SK-N-SH (cell line): ENCODE measurements around the gene SLC7A1. TPM values are rescaled to one million over a fixed set of nuclear protein-coding genes. Genes with fewer than 3 reads are reported as not detected.
A peak's percentile ranks its signal among the peaks of the same experiment; 100 is the strongest.

ENCODE experiments used
- CTCF ChIA-PET: fragments of 300-600, 350-600 bp; formaldehyde crosslinking; extraction: SDS; loops from one replicate; lab custom pipeline; 2021; lab: Yijun Ruan, JAX
- POLR2A ChIA-PET: fragments of 350-600 bp; sonication (Branson Sonifier 250); formaldehyde crosslinking; extraction: SDS; loops from one replicate; lab custom pipeline; 2020; ENCODE audit warnings: antibody characterized with exemption, inconsistent platforms; lab: Yijun Ruan, JAX
- DNase-seq: peaks from one replicate; pipeline ENCODE4 v3.0.0; 2012
- H2AFZ ChIP-seq: fragments of 200-600 bp; sonication (generic); 2 replicates; pipeline ENCODE4 v1.8.1; 2016; ENCODE audit warnings: antibody characterized with exemption, mild to moderate bottlenecking, low read depth
- H3F3A ChIP-seq: fragments of 200-600 bp; sonication (generic); replicated peaks from 2 replicates; pipeline ENCODE3; 2016; ENCODE audit warnings: antibody characterized with exemption, mild to moderate bottlenecking; ENCODE audit not compliant: insufficient read depth
- H3K27ac ChIP-seq, 2 experiments: fragments of 200-500 bp in 1 of 2; fragments of 200-600 bp in 1 of 2; sonication (Bioruptor generic) in 1 of 2; sonication (generic), shearing (Covaris generic) in 1 of 2; 2 replicates each; pipeline versions ENCODE4 v1.5.1 to v1.6.1; 2014 to 2016; ENCODE audit warnings: low read depth in 2 of 2, inconsistent platforms in 1 of 2, low read length in 1 of 2, mild to moderate bottlenecking in 1 of 2, mixed read lengths in 1 of 2
- H3K27me3 ChIP-seq: fragments of 200-600 bp; sonication (generic), shearing (Covaris generic); 2 replicates; pipeline ENCODE4 v1.6.1; 2016; ENCODE audit warnings: mixed run types; ENCODE audit not compliant: insufficient read depth
- H3K36me3 ChIP-seq, 2 experiments: fragments of 200-500 bp in 1 of 2; fragments of 200-600 bp in 1 of 2; sonication (Bioruptor generic) in 1 of 2; sonication (generic) in 1 of 2; replicated peaks in 1 of 2; 2 replicates each; pipeline versions ENCODE3 to v1.5.1; 2014 to 2016; ENCODE audit warnings: low read length in 1 of 2, mild to moderate bottlenecking in 1 of 2; ENCODE audit not compliant: insufficient read depth in 2 of 2, control insufficient read depth in 1 of 2
- H3K4me1 ChIP-seq, 2 experiments: fragments of 200-500 bp in 1 of 2; fragments of 200-600 bp in 1 of 2; sonication (Bioruptor generic) in 1 of 2; sonication (generic), shearing (Covaris generic) in 1 of 2; 2 replicates each; pipeline versions ENCODE4 v1.5.1 to v1.6.1; 2014 to 2016; ENCODE audit warnings: low read depth in 1 of 2, low read length in 1 of 2, mixed run types in 1 of 2; ENCODE audit not compliant: insufficient read depth in 2 of 2, control insufficient read depth in 1 of 2
- H3K4me2 ChIP-seq: fragments of 200-600 bp; sonication (generic), shearing (Covaris generic); 2 replicates; pipeline ENCODE4 v1.6.1; 2017; ENCODE audit warnings: mixed run types
- H3K4me3 ChIP-seq, 2 experiments: fragments of 200-500 bp in 1 of 2; fragments of 200-600 bp in 1 of 2; sonication (Bioruptor generic) in 1 of 2; sonication (generic), shearing (Covaris generic) in 1 of 2; 2 replicates each; pipeline versions ENCODE4 v1.5.1 to v1.8.1; 2014 to 2016; ENCODE audit warnings: low read depth in 2 of 2, inconsistent platforms in 1 of 2, low read length in 1 of 2, mild to moderate bottlenecking in 1 of 2, mixed read lengths in 1 of 2, moderate library complexity in 1 of 2
- H3K79me2 ChIP-seq: fragments of 200-600 bp; sonication (generic); 2 replicates; pipeline ENCODE4 v1.8.1; 2017; ENCODE audit warnings: mild to moderate bottlenecking; ENCODE audit not compliant: insufficient read depth
- H3K9ac ChIP-seq: fragments of 200-600 bp; sonication (generic); 2 replicates; pipeline ENCODE4 v1.6.1; 2017; ENCODE audit warnings: mixed run types
- H3K9me2 ChIP-seq: fragments of 200-600 bp; sonication (generic); 2 replicates; pipeline ENCODE4 v1.6.1; 2017; ENCODE audit warnings: mixed run types
- H3K9me3 ChIP-seq: fragments of 200-600 bp; sonication (generic); 2 replicates; pipeline ENCODE4 v1.6.1; 2017; ENCODE audit warnings: mixed run types, mild to moderate bottlenecking, moderate library complexity
- H4K20me1 ChIP-seq: fragments of 200-600 bp; sonication (generic); 2 replicates; pipeline ENCODE4 v1.6.1; 2017; ENCODE audit warnings: mild to moderate bottlenecking, mixed run types; ENCODE audit not compliant: insufficient read depth
- CHD2 ChIP-seq: fragments of 150-350 bp; IDR thresholded peaks from 2 replicates; pipeline ENCODE4 v1.6.1; 2018; ENCODE audit warnings: low read length; ENCODE audit not compliant: partially characterized antibody
- CTCF ChIP-seq: fragments of 200-600 bp; sonication (generic); IDR thresholded peaks from 2 replicates; pipeline ENCODE4 v1.6.1; 2017; ENCODE audit warnings: antibody characterized with exemption, mild to moderate bottlenecking, moderate library complexity
- ELF1 ChIP-seq: IDR thresholded peaks from 2 replicates; pipeline ENCODE4 v1.4.0; 2012
- EP300 ChIP-seq, 2 experiments: IDR thresholded peaks; 2 replicates each; pipeline versions ENCODE4 v1.4.0 to v1.6.1; 2012; ENCODE audit warnings: borderline replicate concordance in 1 of 2, low read depth in 1 of 2, low read length in 1 of 2
- EZH2phosphoT487 ChIP-seq: fragments of 200-600 bp; sonication (generic); IDR thresholded peaks from 2 replicates; pipeline ENCODE4 v1.6.1; 2017; ENCODE audit warnings: low read depth, mixed run types, mild to moderate bottlenecking, antibody characterized with exemption, moderate library complexity, borderline replicate concordance
- FOXM1 ChIP-seq: IDR thresholded peaks from 2 replicates; pipeline ENCODE4 v1.4.0; 2012; ENCODE audit warnings: low read depth, mild to moderate bottlenecking
- GABPA ChIP-seq: IDR thresholded peaks from 2 replicates; pipeline ENCODE4 v1.4.0; 2012; ENCODE audit warnings: low read depth, mild to moderate bottlenecking
- GATA2 ChIP-seq: sonication (generic); formaldehyde crosslinking; IDR thresholded peaks from 2 replicates; pipeline ENCODE4 v1.5.0; 2020; ENCODE audit warnings: mild to moderate bottlenecking, missing genetic modification reagents
- JUND ChIP-seq: IDR thresholded peaks from 2 replicates; pipeline ENCODE4 v1.4.0; 2012
- MEF2A ChIP-seq: IDR thresholded peaks from 2 replicates; pipeline ENCODE4 v1.4.0; 2012; ENCODE audit warnings: low read depth, borderline replicate concordance
- MXI1 ChIP-seq: IDR thresholded peaks from 2 replicates; pipeline ENCODE4 v1.6.1; 2012; ENCODE audit warnings: mild to moderate bottlenecking, low read depth, low read length, improper control_type of control experiment
- NRF1 ChIP-seq: IDR thresholded peaks from 2 replicates; pipeline ENCODE4 v1.6.1; 2012; ENCODE audit warnings: low read depth, mild to moderate bottlenecking, low read length
- POLR2AphosphoS5 ChIP-seq: IDR thresholded peaks from 2 replicates; pipeline ENCODE4 v1.6.1; 2012; ENCODE audit warnings: low read depth, low read length
- RAD21 ChIP-seq: IDR thresholded peaks from 2 replicates; pipeline ENCODE4 v1.6.1; 2012; ENCODE audit warnings: mild to moderate bottlenecking, low read length
- REST ChIP-seq: IDR thresholded peaks from 2 replicates; pipeline ENCODE4 v1.6.1; 2012; ENCODE audit warnings: mild to moderate bottlenecking, low read depth, low read length, moderate library complexity
- RFX5 ChIP-seq: IDR thresholded peaks from 2 replicates; pipeline ENCODE4 v1.6.1; 2012; ENCODE audit warnings: mild to moderate bottlenecking, improper control_type of control experiment, low read length
- RXRA ChIP-seq: IDR thresholded peaks from 2 replicates; pipeline ENCODE4 v1.4.0; 2012; ENCODE audit warnings: low read depth, mild to moderate bottlenecking, borderline replicate concordance
- SMC3 ChIP-seq: IDR thresholded peaks from 2 replicates; pipeline ENCODE4 v1.6.1; 2012; ENCODE audit warnings: low read depth, low read length, improper control_type of control experiment
- TAF1 ChIP-seq: IDR thresholded peaks from 2 replicates; pipeline ENCODE4 v1.6.1; 2012; ENCODE audit warnings: low read depth, mild to moderate bottlenecking, low read length, moderate library complexity, borderline replicate concordance
- TEAD4 ChIP-seq: IDR thresholded peaks from 2 replicates; pipeline ENCODE4 v1.4.0; 2012; ENCODE audit warnings: mild to moderate bottlenecking, borderline replicate concordance; ENCODE audit not compliant: insufficient read depth
- WGBS: methylation state at CpG from one replicate; pipeline ENCODE4 v1.1.6; 2017; ENCODE audit warnings: low lambda C conversion rate; 5-methylcytosine and 5-hydroxymethylcytosine counted together
- polyA plus RNA-seq, 3 experiments: library from polyadenylated mRNA; depleted of rRNA; stranded (reverse); fragments of >200 nt; gene quantifications; 2 replicates each; pipeline ENCODE4 v1.2.3, GENCODE V29; 2012
- TF ChIP-seq, protein P1 (sequence below): fragments of 150-350 bp; IDR thresholded peaks from 2 replicates; pipeline ENCODE4 v1.6.1; 2017; ENCODE audit warnings: antibody characterized with exemption, low read length, low read depth, borderline replicate concordance
- TF ChIP-seq, protein P2 (sequence below): IDR thresholded peaks from 2 replicates; pipeline ENCODE4 v1.4.0; 2012; ENCODE audit warnings: low read depth, borderline replicate concordance

Gene SLC7A1
- polyA plus RNA-seq, 1 of the 3 experiments (the other 2 are of a cell fraction) = 14.0 TPM

DNA sequence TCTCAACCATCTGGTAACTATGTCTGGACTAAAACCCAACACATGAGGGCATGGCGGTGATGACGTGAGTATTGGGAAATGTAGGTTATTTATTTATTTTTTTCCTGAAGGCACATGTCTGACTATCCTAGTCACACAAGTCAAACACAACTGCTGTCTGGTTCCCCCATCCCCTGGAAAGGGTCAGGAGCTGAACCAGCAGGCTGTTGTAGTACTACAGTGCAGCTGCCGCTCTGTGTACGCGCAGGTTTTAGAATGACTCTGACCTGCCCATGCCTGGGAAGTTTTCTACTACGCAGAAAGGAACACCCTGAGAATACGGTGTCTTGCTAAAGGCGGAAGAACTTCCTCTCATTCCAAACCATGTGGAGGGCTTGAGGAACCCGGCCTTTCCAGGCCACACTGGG is 1.2 kb downstream of the SLC7A1 start (continued):
- TF ChIP-seq NRF1 = 0 out of 2 replicates have a peak, but pooled peaks have one; percentile 10
- no peak for TF ChIP-seq ELF1
- TF ChIP-seq, protein P1, sequence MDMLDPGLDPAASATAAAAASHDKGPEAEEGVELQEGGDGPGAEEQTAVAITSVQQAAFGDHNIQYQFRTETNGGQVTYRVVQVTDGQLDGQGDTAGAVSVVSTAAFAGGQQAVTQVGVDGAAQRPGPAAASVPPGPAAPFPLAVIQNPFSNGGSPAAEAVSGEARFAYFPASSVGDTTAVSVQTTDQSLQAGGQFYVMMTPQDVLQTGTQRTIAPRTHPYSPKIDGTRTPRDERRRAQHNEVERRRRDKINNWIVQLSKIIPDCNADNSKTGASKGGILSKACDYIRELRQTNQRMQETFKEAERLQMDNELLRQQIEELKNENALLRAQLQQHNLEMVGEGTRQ = no peak
- no peak for TF ChIP-seq RXRA
- no peak for TF ChIP-seq TEAD4
- TF ChIP-seq POLR2AphosphoS5 = no peak
- no peak for TF ChIP-seq RFX5
- TF ChIP-seq EP300 (IDR thresholded peaks at IDR 0.05; ENCODE audit: borderline replicate concordance in 1 of 2, low read depth in 1 of 2, low read length in 1 of 2) = no peak
- 0 out of 2 replicates have a peak, but pooled peaks have one; percentile 6 for TF ChIP-seq RAD21
- TF ChIP-seq, protein P2, sequence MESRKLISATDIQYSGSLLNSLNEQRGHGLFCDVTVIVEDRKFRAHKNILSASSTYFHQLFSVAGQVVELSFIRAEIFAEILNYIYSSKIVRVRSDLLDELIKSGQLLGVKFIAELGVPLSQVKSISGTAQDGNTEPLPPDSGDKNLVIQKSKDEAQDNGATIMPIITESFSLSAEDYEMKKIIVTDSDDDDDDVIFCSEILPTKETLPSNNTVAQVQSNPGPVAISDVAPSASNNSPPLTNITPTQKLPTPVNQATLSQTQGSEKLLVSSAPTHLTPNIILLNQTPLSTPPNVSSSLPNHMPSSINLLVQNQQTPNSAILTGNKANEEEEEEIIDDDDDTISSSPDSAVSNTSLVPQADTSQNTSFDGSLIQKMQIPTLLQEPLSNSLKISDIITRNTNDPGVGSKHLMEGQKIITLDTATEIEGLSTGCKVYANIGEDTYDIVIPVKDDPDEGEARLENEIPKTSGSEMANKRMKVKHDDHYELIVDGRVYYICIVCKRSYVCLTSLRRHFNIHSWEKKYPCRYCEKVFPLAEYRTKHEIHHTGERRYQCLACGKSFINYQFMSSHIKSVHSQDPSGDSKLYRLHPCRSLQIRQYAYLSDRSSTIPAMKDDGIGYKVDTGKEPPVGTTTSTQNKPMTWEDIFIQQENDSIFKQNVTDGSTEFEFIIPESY = no peak
- no peak for TF ChIP-seq CHD2
- TF ChIP-seq EZH2phosphoT487 = no peak
- no peak for TF ChIP-seq GATA2 (CRISPR knock-in tag)
- no peak for TF ChIP-seq FOXM1
- TF ChIP-seq GABPA = no peak
- 0 out of 2 replicates have a peak, but pooled peaks have one; percentile 10 for TF ChIP-seq TAF1
- TF ChIP-seq MXI1 = peak; percentile 68
- peak; percentile 16; the same call in 1 of the 2 replicates for TF ChIP-seq JUND
- TF ChIP-seq MEF2A = no peak
- TF ChIP-seq, all 33 proteins: peak for 8

DNA sequence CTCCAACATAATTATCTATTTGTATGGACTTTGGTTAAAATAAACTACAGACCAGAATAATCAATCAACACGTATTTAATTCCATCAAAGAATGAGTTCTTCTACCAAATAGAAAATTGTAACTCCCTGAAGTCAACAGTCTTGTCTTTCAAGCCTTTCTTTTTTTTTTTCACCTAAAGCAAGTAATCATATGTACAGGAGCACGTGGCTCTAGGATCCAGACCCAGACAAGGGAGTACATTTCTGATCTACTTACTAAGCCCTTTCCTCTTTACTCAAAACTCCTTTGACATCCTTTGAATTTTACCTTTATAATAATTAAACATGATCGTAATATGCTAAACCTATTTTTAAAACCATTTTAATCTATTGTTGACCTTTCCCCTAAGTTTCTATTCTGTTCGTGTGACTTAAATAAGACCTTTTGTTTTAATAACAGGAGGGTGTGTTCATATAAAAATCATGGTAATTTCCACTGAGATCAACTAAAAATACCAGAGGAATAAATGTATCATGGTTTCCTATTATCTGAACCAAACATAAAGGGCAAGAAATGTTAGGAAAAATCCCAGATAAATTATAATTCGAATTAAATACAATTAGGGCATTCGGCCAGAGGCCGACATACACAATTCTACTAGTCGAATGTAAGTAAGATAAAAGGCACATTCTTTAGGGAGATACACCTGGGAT is 1.7 kb downstream of the SLC7A1 start:
- Histone ChIP-seq H2AFZ (no peak overlapping the region), H4K20me1 (peaks cover 44% of the 10 kb centered on the region), H3K4me2 (peak overlapping the region; percentile 94), H3K4me3 (peak overlapping the region; percentile 79 to 91), H3K27me3 (no peaks in the 10 kb centered on the region), H3K9me2 (no peaks in the 10 kb centered on the region), H3K79me2 (peaks cover 66% of the 10 kb centered on the region), H3K9ac (peak overlapping the region; percentile 97), H3K27ac (peak overlapping the region; percentile 77 to 85; a peak in 3 of 4 replicates), H3K9me3 (no peaks in the 10 kb centered on the region), H3K4me1 (peaks cover 5 to 39% of the 10 kb centered on the region in 2 experiments; a peak in 3 of 4 replicates), H3K36me3 (no peaks in the 10 kb centered on the region), H3F3A (peaks cover 10% of the 10 kb centered on the region)
- ChIA-PET POLR2A (no interaction called here), CTCF (no interaction called here)
- WGBS = 44% methylated on average over 8 of the region's 8 CpGs
- DNase-seq = no peak
- no peak for TF ChIP-seq TEAD4
- TF ChIP-seq RFX5 = no peak
- TF ChIP-seq MXI1 = no peak
- no peak for TF ChIP-seq ELF1
- no peak for TF ChIP-seq SMC3
- TF ChIP-seq POLR2AphosphoS5 = no peak
- no peak for TF ChIP-seq REST
- TF ChIP-seq FOXM1 = no peak
- no peak for TF ChIP-seq CTCF
- TF ChIP-seq RXRA = no peak
- no peak for TF ChIP-seq EP300 (IDR thresholded peaks at IDR 0.05; ENCODE audit: borderline replicate concordance in 1 of 2, low read depth in 1 of 2, low read length in 1 of 2)
